ENCODE data around the gene FCER1G.
A peak's percentile ranks its signal among the peaks of the same experiment; 100 is the strongest.
"Not testable (repeated sequence)": the region's sequence is repeated elsewhere in the genome, so short reads cannot be mapped to it uniquely, and the experiment has no call there.

The FCER1G gene

GRCh38 chr1:161250829-161251228 is 35.7 kb downstream of the FCER1G start:
- no peak for DNase-seq
- in situ Hi-C loops (cut with HindIII; ENCODE audit: low pct_ligation_motif_present, low pct_unique_long_range_greater_than_20kb, low sequenced_read_pairs): no loop called here

- no peak for DNase-seq
- in situ Hi-C loops (cut with HindIII; ENCODE audit: low pct_ligation_motif_present, low pct_unique_long_range_greater_than_20kb, low sequenced_read_pairs): no loop called here
Observed at GRCh38 chr1:161251579-161251978, 36.5 kb downstream of the FCER1G start.

GRCh38 chr1:161255302-161255701 is 40.2 kb downstream of the FCER1G start:
- in situ Hi-C loops (cut with HindIII; ENCODE audit: low pct_ligation_motif_present, low pct_unique_long_range_greater_than_20kb, low sequenced_read_pairs); DNase-seq: not testable (repeated sequence)

GRCh38 chr1:161255955-161256520 is 40.9 kb downstream of the FCER1G start:
- DNase-seq; in situ Hi-C loops (cut with HindIII; ENCODE audit: low pct_ligation_motif_present, low pct_unique_long_range_greater_than_20kb, low sequenced_read_pairs): not testable (repeated sequence)

- DNase-seq; in situ Hi-C loops (cut with HindIII; ENCODE audit: low pct_ligation_motif_present, low pct_unique_long_range_greater_than_20kb, low sequenced_read_pairs): not testable (repeated sequence)
Observed at GRCh38 chr1:161257109-161257508, 42.0 kb downstream of the FCER1G start.

- in situ Hi-C loops (cut with HindIII; ENCODE audit: low pct_ligation_motif_present, low pct_unique_long_range_greater_than_20kb, low sequenced_read_pairs): no loop called here
Observed at GRCh38 chr1:161258439-161259344, 43.6 kb downstream of the FCER1G start, which contains the start of gene PCP4L1. Gene PCP4L1, plus strand, starts transcription at chr1:161258745. Its CDS starts 230 bp downstream, at chr1:161258975.

GRCh38 chr1:161259345-161259702 is 44.2 kb downstream of the FCER1G start:
- in situ Hi-C loops (cut with HindIII; ENCODE audit: low pct_ligation_motif_present, low pct_unique_long_range_greater_than_20kb, low sequenced_read_pairs): no loop called here
- no peak for DNase-seq

More at GRCh38 chr1:161258439-161259344, 43.6 kb downstream of the FCER1G start, which contains the start of gene PCP4L1:
- peak; percentile 46 for DNase-seq

GRCh38 chr1:161259765-161260164 is 44.7 kb downstream of the FCER1G start:
- DNase-seq: no peak
- in situ Hi-C loops (cut with HindIII; ENCODE audit: low pct_ligation_motif_present, low pct_unique_long_range_greater_than_20kb, low sequenced_read_pairs): no loop called here

- in situ Hi-C loops (cut with HindIII; ENCODE audit: low pct_ligation_motif_present, low pct_unique_long_range_greater_than_20kb, low sequenced_read_pairs): no loop called here
- DNase-seq: no peak
Observed at GRCh38 chr1:161260376-161261260, 45.5 kb downstream of the FCER1G start.

- in situ Hi-C loops (cut with HindIII; ENCODE audit: low pct_ligation_motif_present, low pct_unique_long_range_greater_than_20kb, low sequenced_read_pairs): no loop called here
- DNase-seq: peak; percentile 42
Observed at GRCh38 chr1:161261261-161262235, 46.5 kb downstream of the FCER1G start.

- in situ Hi-C loops (cut with HindIII; ENCODE audit: low pct_ligation_motif_present, low pct_unique_long_range_greater_than_20kb, low sequenced_read_pairs): no loop called here
- peak; percentile 64 for DNase-seq
Observed at GRCh38 chr1:161265305-161265704, 50.2 kb downstream of the FCER1G start.

GRCh38 chr1:161266202-161266601 is 51.1 kb downstream of the FCER1G start:
- in situ Hi-C loops (cut with HindIII; ENCODE audit: low pct_ligation_motif_present, low pct_unique_long_range_greater_than_20kb, low sequenced_read_pairs): no loop called here
- peak; percentile 77 for DNase-seq

- in situ Hi-C loops (cut with HindIII; ENCODE audit: low pct_ligation_motif_present, low pct_unique_long_range_greater_than_20kb, low sequenced_read_pairs): no loop called here
- no peak for DNase-seq
Observed at GRCh38 chr1:161266836-161267235, 51.7 kb downstream of the FCER1G start.

- in situ Hi-C loops (cut with HindIII; ENCODE audit: low pct_ligation_motif_present, low pct_unique_long_range_greater_than_20kb, low sequenced_read_pairs): no loop called here
- DNase-seq: no peak
Observed at GRCh38 chr1:161267321-161267720, 52.2 kb downstream of the FCER1G start.

Measured in ACHN (cell line).